Hepatocyte (in vitro differentiated cells): ENCODE results near the gene DMRT1.

Experiments
- EZH2 ChIP-seq: fragments of 200-600 bp; sonication (generic); IDR thresholded peaks from 2 replicates; pipeline ENCODE4 v1.6.1; 2016; ENCODE audit warnings: antibody characterized with exemption, mild to moderate bottlenecking, borderline replicate concordance
- TF ChIP-seq, protein P1 (sequence below): fragments of 200-600 bp; sonication (generic); IDR thresholded peaks from 2 replicates; pipeline ENCODE4 v1.5.1; 2016; ENCODE audit warnings: antibody characterized with exemption, mild to moderate bottlenecking; ENCODE audit not compliant: poor library complexity

DNA sequence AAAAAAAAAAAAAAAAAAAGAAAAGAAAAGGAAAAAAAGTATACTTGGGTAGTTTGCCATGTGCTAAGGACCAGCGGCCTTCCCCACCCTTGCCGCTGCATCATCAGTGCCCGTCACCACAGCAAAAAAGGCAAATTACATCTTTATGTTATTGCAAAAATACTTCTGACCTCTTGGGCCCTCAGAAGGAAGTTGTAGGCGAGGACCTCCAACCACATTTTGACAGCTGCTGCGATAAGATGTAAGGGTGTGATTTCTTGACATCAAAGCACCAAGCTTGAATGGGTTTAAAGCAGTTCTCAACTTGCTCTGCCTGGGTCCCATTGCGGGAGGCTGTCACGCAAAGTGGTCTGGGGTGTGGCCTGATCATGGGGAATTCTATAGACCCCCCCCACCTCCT, 39.2 kb downstream of the DMRT1 start:
- TF ChIP-seq, protein P1, sequence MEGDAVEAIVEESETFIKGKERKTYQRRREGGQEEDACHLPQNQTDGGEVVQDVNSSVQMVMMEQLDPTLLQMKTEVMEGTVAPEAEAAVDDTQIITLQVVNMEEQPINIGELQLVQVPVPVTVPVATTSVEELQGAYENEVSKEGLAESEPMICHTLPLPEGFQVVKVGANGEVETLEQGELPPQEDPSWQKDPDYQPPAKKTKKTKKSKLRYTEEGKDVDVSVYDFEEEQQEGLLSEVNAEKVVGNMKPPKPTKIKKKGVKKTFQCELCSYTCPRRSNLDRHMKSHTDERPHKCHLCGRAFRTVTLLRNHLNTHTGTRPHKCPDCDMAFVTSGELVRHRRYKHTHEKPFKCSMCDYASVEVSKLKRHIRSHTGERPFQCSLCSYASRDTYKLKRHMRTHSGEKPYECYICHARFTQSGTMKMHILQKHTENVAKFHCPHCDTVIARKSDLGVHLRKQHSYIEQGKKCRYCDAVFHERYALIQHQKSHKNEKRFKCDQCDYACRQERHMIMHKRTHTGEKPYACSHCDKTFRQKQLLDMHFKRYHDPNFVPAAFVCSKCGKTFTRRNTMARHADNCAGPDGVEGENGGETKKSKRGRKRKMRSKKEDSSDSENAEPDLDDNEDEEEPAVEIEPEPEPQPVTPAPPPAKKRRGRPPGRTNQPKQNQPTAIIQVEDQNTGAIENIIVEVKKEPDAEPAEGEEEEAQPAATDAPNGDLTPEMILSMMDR, result no peak
- no peak for TF ChIP-seq EZH2
